ENCODE data around the gene RUFY4. TPM values are rescaled to one million over a fixed set of nuclear protein-coding genes. Genes with fewer than 3 reads are reported as not detected.

RUFY4 gene
- polyA plus RNA-seq, 1 experiment = not detected

DNA sequence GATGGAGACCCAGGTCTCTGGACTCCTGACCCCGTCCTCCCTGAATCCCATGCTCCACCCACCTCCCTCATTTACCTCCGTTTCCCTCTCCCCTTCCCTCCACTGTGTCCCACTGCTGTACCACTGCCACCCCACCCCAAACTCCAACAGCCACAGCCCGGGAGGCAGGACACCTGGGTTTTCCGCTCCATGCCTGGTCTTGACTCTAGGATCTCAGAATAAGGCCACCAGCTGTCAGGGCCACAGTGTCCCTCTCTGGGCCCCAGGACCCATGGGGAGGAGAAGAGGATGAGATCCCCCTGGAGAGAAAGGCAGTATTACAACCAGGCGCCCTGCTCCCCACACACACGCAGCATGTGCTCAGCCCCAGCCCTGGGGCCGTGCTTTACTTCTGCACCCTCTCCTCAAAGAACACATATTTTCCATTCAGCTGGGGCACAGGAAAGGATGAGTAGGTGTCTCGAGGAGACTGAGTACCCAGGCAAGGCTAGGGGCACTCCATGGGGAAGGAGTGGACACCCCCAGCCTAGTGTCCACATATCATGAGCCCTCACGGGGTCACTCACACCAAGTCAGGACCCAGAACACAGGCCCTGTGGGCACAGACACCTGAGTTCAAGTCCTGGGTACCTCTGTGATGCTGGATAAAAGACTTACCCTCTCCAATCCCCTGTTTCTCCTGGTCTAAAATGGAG is 700 bp downstream of the RUFY4 start:
- Histone ChIP-seq H3K27me3 (ENCODE audit: control insufficient read depth, insufficient read depth, low read length) (peaks cover 58% of the 10 kb centered on the region), H3K9me3 (ENCODE audit: control insufficient read depth, insufficient read depth, low read length) (no peaks in the 10 kb centered on the region), H3K27ac (ENCODE audit: low read depth, low read length) (no peak overlapping the region), H3K4me3 (ENCODE audit: low read depth, low read length) (no peak overlapping the region)
- DNase-seq (ENCODE audit: low read depth, low spot score) = no peak
- CTCF ChIA-PET = interaction anchor here (0.8 to 5.3 kb wide), 8 partner anchors 10 to 287 kb away, joined by 4 to 54 read pairs (median 8); no protein-coding TSS in a partner anchor
- TF ChIP-seq, protein P1, sequence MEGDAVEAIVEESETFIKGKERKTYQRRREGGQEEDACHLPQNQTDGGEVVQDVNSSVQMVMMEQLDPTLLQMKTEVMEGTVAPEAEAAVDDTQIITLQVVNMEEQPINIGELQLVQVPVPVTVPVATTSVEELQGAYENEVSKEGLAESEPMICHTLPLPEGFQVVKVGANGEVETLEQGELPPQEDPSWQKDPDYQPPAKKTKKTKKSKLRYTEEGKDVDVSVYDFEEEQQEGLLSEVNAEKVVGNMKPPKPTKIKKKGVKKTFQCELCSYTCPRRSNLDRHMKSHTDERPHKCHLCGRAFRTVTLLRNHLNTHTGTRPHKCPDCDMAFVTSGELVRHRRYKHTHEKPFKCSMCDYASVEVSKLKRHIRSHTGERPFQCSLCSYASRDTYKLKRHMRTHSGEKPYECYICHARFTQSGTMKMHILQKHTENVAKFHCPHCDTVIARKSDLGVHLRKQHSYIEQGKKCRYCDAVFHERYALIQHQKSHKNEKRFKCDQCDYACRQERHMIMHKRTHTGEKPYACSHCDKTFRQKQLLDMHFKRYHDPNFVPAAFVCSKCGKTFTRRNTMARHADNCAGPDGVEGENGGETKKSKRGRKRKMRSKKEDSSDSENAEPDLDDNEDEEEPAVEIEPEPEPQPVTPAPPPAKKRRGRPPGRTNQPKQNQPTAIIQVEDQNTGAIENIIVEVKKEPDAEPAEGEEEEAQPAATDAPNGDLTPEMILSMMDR (IDR thresholded peaks at IDR 0.05; ENCODE audit: low read depth, low read length) = no peak
- POLR2A ChIA-PET = no interaction called here

DNA sequence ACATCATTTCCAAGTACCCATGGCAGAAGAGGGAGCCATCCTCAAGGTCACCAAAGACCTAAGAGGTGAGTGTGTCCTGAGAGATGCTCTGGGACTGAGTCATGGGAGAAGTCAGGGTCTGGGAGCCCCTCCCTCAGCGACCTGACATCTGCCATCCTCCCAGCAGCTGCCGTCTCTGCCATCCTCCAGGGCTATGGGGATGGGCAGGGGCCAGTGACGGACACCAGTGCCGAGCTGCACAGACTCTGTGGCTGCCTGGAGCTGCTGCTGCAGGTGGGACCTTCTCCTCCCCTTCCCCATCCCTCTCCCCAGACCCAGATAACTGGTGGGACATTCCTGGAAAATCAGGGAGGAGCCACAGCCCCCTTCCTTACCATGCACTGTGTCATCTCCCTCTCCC is 1.5 kb downstream of the RUFY4 start:
- Histone ChIP-seq H3K27me3 (ENCODE audit: control insufficient read depth, insufficient read depth, low read length) (peaks cover 57% of the 10 kb centered on the region), H3K4me3 (ENCODE audit: low read depth, low read length) (no peak overlapping the region), H3K27ac (ENCODE audit: low read depth, low read length) (no peak overlapping the region), H3K9me3 (ENCODE audit: control insufficient read depth, insufficient read depth, low read length) (no peaks in the 10 kb centered on the region)
- ChIA-PET POLR2A (no interaction called here), CTCF (interaction anchor here (0.8 to 2.9 kb wide), 3 partner anchors 281 to 285 kb away, joined by 4 to 10 read pairs (median 7); no protein-coding TSS in a partner anchor)
- TF ChIP-seq, protein P1 (IDR thresholded peaks at IDR 0.05; ENCODE audit: low read depth, low read length) = no peak
- DNase-seq (ENCODE audit: low read depth, low spot score) = no peak

DNA sequence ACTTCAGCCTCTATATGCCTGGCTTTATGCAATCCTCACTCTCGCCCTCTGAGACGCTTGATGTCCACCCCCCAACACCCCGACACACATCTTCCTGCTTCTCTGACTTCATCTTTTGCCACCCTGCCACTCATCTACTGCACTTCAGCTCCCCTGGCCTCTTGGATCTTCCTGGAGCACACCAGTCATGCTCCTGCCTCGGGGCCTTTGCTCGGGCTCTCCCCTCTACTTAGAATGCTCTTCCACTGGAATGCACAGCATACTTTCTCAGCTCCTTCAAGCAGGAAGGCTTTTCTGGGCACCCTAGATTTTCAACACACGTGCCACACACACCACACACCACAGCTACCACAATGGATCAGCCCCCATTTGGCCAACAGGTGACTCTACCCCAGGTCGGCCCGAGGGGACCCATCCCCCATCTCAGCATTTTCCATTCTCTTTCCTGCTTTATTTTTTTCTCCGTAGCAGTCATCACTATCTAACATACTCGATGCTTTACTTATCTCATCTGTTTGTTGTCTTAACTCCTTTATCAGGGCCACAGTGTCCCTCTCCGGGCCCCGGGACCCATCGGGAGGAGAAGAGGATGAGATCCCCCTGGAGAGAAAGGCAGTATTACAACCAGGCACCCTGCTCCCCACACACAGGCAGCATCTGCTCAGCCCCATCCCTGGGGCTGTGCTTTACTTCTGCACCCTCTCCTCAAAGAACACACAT is 2.3 kb downstream of the RUFY4 start:
- no peak overlapping the region for H3K27ac ChIP-seq (ENCODE audit: low read depth, low read length)
- H3K9me3 ChIP-seq (ENCODE audit: control insufficient read depth, insufficient read depth, low read length) = no peaks in the 10 kb centered on the region
- no peak for DNase-seq (ENCODE audit: low read depth, low spot score)
- H3K27me3 ChIP-seq (ENCODE audit: control insufficient read depth, insufficient read depth, low read length) = peaks cover 57% of the 10 kb centered on the region
- CTCF ChIA-PET = interaction anchor here (1.2 to 2.9 kb wide), 3 partner anchors 9 to 286 kb away, joined by 3 to 10 read pairs (median 7); no protein-coding TSS in a partner anchor
- H3K4me3 ChIP-seq (ENCODE audit: low read depth, low read length) = no peak overlapping the region
- POLR2A ChIA-PET = no interaction called here
- TF ChIP-seq, protein P1 (IDR thresholded peaks at IDR 0.05; ENCODE audit: low read depth, low read length) = no peak

DNA sequence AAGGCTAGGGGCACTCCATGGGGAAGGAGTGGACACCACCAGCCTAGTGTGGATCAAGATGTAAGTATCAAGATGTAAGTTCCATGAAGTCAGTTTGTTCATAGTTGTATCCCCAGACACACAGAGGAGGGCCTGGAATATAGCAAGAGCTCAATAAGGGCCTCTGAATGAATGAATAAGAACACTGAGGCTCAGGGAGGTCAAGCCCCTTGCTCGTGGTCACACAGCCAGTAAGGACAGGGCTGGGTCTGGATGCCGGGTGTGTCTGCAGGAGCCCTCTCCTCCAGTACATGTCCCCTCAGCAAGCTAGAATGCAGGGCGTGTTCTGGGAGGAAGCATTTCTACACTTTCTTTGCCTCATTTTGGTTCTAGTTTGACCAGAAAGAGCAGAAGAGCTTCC is 2.9 kb downstream of the RUFY4 start:
- H3K4me3 ChIP-seq (ENCODE audit: low read depth, low read length) = no peak overlapping the region
- no peak for DNase-seq (ENCODE audit: low read depth, low spot score)
- TF ChIP-seq, protein P1 (IDR thresholded peaks at IDR 0.05; ENCODE audit: low read depth, low read length) = no peak
- no peaks in the 10 kb centered on the region for H3K9me3 ChIP-seq (ENCODE audit: control insufficient read depth, insufficient read depth, low read length)
- POLR2A ChIA-PET = no interaction called here
- CTCF ChIA-PET = interaction anchor here (1.2 to 2.9 kb wide), 3 partner anchors 9 to 286 kb away, joined by 3 to 10 read pairs (median 7); no protein-coding TSS in a partner anchor
- peaks cover 53% of the 10 kb centered on the region for H3K27me3 ChIP-seq (ENCODE audit: control insufficient read depth, insufficient read depth, low read length)
- no peak overlapping the region for H3K27ac ChIP-seq (ENCODE audit: low read depth, low read length)
